HG03378 (cell line): ENCODE measurements around the gene DNM1.
"Not testable (repeated sequence)": the region's sequence is repeated elsewhere in the genome, so short reads cannot be mapped to it uniquely, and the experiment has no call there.

Source experiments
- ATAC-seq: cut with Tn5 transposase; IDR thresholded peaks from one replicate; pipeline ENCODE4 v1.9.1; 2021; ENCODE audit warnings: mild to moderate bottlenecking, moderate library complexity; ENCODE audit not compliant: unreplicated experiment

Gene DNM1

DNA sequence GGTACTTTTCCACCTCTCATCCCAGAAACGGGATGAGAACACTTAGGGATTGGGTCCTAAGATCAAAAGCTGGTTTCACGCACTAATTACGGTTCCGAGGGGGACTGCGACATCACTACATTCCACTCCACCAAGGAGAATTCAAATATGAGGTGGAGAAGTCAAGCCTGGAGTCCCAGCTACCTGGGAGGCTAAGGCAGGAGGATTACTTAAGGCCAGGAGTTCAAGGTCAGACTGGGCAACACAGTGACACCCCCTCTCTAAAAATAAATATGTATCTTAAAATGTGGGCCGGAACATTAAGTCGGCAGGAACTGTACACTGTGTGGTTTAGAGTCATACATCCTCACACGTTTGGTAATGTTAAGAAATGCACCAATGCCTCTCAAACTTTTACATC lies 71.1 kb downstream of the DNM1 start:
- ATAC-seq: no peak

DNA sequence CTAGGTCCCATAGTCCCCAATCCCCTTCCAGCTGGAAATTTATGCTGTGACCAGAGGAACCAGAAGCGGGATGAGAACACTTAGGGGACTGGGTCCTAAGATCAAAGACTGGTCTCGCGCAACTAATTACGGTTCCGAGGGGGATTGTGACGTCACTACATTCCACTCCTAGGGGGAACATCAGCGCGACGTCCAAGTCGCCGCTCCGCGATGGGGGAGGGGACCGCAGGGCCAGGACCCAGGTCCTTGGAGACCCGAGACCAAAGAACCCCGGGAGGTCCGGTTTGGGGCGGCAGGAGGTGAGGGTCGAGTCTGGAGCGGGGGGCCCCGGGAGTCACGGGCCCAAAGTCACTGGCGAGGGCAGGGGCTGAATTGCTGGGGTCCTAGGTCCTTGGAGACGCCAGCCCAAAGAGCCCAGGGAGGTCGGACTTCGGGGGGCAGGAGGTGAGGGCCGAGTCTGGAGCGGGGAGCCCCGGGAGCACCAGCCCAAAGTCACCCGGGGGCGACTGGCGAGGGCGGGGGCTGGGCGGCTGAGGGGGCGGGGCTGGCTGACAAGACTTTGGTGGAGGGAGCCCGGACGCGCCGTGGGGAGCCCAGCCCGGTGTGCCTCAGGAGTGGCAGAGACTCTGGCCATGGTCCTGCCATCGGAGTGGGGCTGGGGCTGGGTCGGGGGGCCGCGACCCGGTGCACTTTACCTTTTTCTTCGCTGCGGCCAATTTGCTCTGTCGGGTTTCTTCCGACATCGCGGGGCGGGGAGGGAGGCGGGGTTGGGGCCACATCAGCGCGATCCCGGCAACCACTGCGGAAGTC lies 72.2 kb downstream of the DNM1 start, which contains the start of gene GOLGA2:
GOLGA2 (minus strand) TSS at position 810 of the 810 bp plus-strand sequence; CDS start at position 779, 31 bp downstream.
- ATAC-seq: peak; percentile 35

DNA sequence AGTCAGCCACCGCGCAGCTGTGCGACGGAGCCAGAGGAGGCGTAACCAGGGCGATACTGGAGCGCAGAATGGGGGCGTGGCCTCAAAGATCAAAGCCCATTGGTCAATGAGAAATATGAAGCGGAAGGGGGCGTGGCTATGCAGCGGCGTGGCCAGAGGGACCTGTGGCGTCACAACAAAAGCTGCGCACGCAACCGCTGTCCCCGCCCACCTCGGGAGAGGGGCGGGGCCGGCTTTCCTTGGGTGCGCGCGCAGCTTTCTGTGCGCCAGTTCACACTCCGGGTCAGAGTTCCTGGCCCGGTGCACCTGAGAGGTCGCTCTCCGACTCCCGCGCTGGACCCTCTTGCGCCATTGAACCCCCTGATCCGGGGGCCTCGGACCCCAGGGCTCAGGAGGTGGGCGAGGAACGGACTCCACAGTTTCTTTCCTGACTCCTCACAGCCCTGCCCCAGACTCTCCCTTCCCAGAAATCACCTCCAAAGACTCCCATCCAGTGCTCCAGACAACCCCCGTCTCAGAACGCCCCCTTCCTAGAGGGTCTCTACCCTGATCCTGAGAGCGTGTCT lies 72.9 kb downstream of the DNM1 start, which contains the start of gene SWI5:
SWI5 (plus strand) TSS at position 269 of the 566 bp plus-strand sequence.
- peak; percentile 94 for ATAC-seq

- ATAC-seq: no peak
Observed at GRCh38 chr9:128276574-128277270, 73.5 kb downstream of the DNM1 start.

DNA sequence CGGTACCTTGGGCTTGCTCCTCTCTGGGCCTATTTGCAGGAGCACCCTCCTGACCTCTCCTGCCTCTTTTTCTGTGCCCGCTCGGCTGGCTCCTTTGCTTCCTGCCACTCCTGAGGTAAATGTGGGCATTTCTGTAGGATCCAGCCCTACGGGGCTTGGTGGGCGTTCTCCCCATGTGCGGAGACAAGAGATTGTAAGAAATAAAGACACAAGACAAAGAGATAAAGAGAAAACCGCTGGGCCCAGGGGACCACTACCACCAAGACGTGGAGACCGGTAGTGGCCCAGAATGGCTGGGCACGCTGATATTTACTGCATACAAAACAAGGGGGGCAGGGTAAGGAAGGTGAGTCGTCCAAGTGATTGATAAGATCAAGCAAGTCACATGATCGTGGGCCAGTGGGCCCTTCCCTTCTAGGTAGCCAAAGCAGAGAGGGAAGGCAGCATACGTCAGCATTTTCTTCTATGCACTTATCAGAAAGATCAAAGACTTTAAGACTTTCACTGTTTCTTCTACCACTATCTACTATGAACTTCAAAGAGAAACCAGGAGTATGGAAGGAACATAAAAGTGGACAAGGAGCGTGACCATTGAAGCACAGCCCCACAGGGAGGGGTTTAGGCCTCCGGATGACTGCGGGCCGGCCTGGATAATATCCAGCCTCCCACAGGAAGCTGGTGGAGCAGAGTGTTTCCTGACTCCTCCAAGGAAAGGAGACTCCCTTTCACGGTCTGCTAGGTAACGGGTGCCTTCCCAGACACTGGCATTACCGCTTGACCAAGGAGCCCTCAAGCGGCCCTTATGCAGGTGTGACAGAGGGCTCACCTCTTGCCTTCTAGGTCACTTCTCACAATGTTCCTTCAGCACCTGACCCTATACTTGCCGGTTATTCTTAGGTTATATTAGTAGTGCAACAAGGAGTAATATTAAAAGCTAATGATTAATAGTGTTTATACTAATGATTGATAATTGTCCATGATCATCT lies 76.2 kb downstream of the DNM1 start:
- not testable (repeated sequence) for ATAC-seq

GRCh38 chr9:128280084-128280622 lies 77.0 kb downstream of the DNM1 start:
- no peak for ATAC-seq

- ATAC-seq: no peak
Observed at GRCh38 chr9:128282500-128282899, 79.3 kb downstream of the DNM1 start.

- no peak for ATAC-seq
Observed at GRCh38 chr9:128285033-128285784, 82.0 kb downstream of the DNM1 start.

DNA sequence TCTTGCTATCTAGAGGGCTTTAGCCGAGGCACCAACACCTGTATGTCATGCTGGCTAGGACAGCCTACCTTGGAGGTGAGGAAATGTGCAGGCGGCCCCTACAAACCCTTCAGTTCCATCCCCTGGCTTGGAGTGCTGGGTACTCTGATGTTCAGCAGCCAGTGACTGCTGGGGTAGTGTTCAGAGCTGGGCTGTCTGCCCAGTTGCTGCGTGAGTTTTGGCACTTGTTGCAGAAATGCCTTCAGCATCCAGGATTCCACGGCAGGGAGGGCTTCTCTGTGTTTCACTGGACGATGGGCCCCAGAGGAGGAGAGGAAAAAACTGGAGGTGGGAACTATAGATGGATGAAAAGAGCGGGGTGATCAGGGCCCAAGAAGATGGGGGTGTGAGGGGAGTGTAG lies 83.3 kb downstream of the DNM1 start:
- no peak for ATAC-seq

- no peak for ATAC-seq
Observed at GRCh38 chr9:128288273-128289004, 85.3 kb downstream of the DNM1 start.

- no peak for ATAC-seq
Observed at GRCh38 chr9:128292009-128292408, 88.8 kb downstream of the DNM1 start.

DNA sequence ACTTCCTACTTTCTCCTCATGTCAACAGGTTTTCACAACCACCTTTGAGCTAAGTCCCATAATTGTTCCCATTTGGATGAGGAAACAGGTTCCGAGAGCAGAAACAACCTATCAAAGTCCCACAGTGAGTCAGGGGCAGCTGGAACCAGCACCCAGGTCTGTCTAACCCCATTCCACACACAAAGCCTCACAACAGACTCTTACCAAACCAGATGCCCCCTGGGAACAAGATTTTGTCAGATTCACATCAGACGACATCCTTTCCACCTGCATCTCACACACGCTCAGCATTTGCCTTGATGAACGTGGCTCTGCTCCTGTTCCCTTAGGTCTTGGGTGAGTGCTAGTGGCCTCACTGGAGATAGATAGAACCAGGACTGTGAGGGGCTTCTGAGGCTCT lies 89.9 kb downstream of the DNM1 start:
- ATAC-seq: no peak

DNA sequence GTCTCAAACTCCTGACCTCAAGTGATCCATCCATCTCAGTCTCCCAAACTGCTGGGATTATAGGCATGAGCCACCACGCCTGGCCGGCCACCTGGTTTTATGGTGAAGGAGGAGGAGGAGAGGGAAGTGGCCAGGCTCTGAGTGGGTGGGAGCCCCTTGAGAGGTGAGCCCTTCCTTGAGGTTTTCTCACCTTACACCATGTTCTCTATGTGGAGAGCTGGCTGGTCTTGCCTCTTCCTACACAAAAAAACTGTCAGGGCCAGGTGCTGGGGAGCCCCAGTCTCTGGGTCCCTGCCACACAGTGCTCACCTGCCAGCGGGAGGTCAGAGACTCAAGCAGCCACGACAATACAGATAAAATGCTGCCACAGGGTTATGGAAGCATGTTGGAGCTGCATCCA lies 91.0 kb downstream of the DNM1 start:
- no peak for ATAC-seq

DNA sequence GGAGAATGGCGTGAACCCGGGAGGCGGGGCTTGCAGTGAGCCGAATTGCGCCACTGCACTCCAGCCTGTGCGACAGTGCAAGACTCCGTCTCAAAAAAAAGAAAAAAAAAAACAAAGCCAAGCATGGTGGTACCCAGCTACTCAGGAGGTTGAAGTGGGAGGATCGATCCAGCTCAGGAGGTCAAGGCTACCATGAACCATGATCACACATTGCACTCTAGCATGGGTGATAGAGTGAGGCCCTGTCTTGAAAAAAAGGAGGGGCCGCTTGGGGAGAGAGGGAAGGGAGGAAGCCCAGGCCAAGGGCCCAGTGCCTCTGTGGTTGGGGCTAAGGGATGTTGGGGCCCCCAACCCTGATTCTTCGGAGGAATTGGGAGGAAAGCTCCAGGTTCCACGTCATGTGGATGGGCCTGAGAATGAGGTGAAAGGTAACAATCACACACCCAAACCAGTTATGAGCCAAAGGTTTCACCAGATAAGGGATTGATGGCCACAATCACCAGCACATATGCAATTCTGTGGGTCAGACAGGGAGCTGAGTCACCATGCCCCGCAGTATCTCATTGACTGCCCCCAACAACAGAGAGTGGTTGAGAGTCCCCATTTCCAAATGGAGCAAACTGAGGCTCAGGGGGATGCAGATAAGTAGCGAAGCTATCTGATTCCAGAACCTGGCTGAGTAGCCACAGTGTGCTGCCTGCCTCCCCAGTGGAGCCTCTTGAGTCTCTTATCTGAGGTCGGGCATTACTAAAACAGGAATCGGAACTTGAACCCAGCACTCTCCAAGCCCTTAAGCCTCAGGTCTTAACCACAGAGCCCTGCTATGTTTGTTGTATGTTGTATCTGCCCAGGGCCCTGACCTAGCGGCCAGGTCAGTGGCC lies 93.4 kb downstream of the DNM1 start:
- ATAC-seq: no peak

GRCh38 chr9:128297221-128297773 lies 94.1 kb downstream of the DNM1 start:
- ATAC-seq: no peak

DNA sequence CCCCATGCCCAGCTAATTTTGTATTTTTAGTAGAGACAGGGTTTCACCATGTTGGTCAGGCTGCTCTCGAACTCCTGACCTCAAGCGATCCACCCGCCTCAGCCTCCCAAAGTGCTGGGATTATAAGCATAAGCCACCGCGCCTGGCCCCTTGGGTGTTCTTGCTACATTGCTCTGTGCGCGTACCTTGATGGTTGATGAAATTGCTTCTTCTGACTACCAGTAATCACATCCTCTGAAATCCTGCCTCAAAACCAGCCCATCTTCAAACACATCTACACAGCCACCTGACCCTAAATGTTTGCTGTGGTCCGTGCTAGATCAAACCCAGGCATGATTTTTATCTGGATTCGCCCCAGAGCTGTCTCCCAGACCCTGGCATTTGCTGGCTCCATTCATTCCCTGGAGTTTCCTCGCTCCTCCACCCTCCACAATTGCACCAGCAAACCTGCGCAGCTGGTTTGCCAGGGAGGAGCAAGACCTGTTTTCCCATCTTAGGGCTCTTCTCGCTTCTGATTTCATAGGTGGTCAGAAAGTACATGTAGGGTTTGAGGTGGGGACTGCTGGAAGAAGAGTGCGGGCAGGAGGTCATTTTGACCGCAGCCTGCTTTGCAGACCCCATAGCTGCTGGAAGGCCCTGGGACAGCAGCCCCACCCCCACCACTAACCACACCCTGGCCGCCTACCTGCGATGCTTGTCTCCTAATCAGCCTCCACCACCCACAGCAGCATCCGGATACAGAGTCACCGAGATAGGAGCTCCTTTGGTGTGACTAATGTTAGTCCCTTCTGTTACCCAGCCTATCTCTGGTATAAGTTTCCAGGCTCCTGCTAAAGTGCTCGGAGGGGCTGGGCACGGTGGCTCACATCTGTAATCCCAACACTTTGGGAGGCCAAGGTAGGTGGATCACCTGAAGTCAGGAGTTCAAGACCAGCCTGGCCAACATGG lies 95.6 kb downstream of the DNM1 start:
- ATAC-seq: no peak
